HG02759 (cell line): ENCODE measurements around the gene GALK2.

Experiments used
- ATAC-seq: cut with Tn5 transposase; IDR thresholded peaks from one replicate; pipeline ENCODE4 v1.9.1; 2021; ENCODE audit warnings: mild to moderate bottlenecking, moderate library complexity; ENCODE audit not compliant: unreplicated experiment

GALK2 gene

GRCh38 chr15:49278751-49279150, 108.7 kb downstream of the GALK2 start:
- ATAC-seq: no peak

- peak; percentile 49 for ATAC-seq
Measured at GRCh38 chr15:49279521-49280456, 109.7 kb downstream of the GALK2 start.

- no peak for ATAC-seq
Measured at GRCh38 chr15:49282366-49282765, 112.3 kb downstream of the GALK2 start.

- ATAC-seq: no peak
Measured at GRCh38 chr15:49286649-49287404, 116.8 kb downstream of the GALK2 start.

GRCh38 chr15:49287481-49287880, 117.4 kb downstream of the GALK2 start:
- ATAC-seq: no peak

- ATAC-seq: no peak
Measured at GRCh38 chr15:49288391-49288790, 118.3 kb downstream of the GALK2 start.

GRCh38 chr15:49290191-49290590, 120.1 kb downstream of the GALK2 start:
- no peak for ATAC-seq

- ATAC-seq: no peak
Measured at GRCh38 chr15:49293941-49294340, 123.9 kb downstream of the GALK2 start.

- no peak for ATAC-seq
Measured at GRCh38 chr15:49296258-49296657, 126.2 kb downstream of the GALK2 start.

- ATAC-seq: no peak
Measured at GRCh38 chr15:49297584-49297983, 127.5 kb downstream of the GALK2 start.

- ATAC-seq: no peak
Measured at GRCh38 chr15:49300856-49301255, 130.8 kb downstream of the GALK2 start.

- no peak for ATAC-seq
Measured at GRCh38 chr15:49301562-49301961, 131.5 kb downstream of the GALK2 start.

- ATAC-seq: no peak
Measured at GRCh38 chr15:49303003-49303402, 133.0 kb downstream of the GALK2 start.

- no peak for ATAC-seq
Measured at GRCh38 chr15:49306551-49306950, 136.5 kb downstream of the GALK2 start.

- no peak for ATAC-seq
Measured at GRCh38 chr15:49308686-49309085, 138.6 kb downstream of the GALK2 start.

- ATAC-seq: no peak
Measured at GRCh38 chr15:49309889-49310288, 139.8 kb downstream of the GALK2 start.

- ATAC-seq: no peak
Measured at GRCh38 chr15:49313650-49314049, 143.6 kb downstream of the GALK2 start.

GRCh38 chr15:49314716-49315115, 144.7 kb downstream of the GALK2 start:
- no peak for ATAC-seq

- no peak for ATAC-seq
Measured at GRCh38 chr15:49315391-49315823, 145.4 kb downstream of the GALK2 start.

GRCh38 chr15:49320351-49320750, 150.3 kb downstream of the GALK2 start:
- ATAC-seq: no peak

- ATAC-seq: no peak
Measured at GRCh38 chr15:49323207-49323606, 153.2 kb downstream of the GALK2 start.

- ATAC-seq: no peak
Measured at GRCh38 chr15:49327927-49328326, 157.9 kb downstream of the GALK2 start.
